G401.6 (cell line): ENCODE results near the gene CD72.
A peak's percentile ranks its signal among the peaks of the same experiment; 100 is the strongest.
"Not testable (repeated sequence)": the region's sequence is repeated elsewhere in the genome, so short reads cannot be mapped to it uniquely, and the experiment has no call there.

Source experiments
- FAIRE-seq: peaks from 2 replicates; lab custom pipeline; 2012; peaks lifted over from hg19 to GRCh38; lab: Jason Lieb, UNC

CD72 gene

DNA sequence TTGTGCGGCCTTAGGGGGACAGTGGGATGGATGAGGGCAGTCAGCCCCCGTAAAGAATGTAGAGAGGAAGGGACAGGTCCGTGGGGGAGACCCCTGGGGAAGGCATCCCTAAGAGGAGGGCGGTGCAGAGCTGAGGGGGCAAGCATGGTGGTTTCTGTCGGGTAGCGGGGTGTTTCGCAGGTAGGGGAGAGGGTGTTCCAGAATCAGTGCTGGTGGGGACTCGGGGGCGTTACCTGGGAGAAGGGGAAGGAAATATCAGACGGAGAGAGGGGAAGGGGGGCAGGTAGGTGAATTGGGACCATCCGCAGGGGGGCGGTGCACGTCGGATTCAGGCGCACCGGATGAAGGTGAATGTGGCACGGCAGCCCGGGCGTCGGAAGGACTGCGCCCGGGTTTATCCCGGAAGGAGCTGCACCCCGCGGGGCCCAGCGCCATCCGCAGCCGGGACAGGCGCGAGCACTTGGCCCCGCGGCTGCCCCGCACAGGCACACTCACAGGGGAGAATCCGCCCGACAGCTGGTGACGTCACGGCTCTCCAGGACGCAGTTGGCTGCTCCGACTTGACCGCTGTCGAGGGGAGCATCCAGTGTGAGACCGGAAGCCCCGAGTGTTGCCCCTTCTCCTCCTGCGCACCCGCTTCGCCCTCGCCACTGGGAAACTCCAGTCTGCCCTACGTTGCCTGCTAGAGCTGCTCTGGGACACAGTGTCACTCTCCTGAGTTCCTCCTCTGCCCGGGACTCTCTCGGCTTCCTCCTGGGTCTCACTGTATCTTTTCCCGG lies 1.3 kb downstream of the CD72 start:
- FAIRE-seq, result no peak

DNA sequence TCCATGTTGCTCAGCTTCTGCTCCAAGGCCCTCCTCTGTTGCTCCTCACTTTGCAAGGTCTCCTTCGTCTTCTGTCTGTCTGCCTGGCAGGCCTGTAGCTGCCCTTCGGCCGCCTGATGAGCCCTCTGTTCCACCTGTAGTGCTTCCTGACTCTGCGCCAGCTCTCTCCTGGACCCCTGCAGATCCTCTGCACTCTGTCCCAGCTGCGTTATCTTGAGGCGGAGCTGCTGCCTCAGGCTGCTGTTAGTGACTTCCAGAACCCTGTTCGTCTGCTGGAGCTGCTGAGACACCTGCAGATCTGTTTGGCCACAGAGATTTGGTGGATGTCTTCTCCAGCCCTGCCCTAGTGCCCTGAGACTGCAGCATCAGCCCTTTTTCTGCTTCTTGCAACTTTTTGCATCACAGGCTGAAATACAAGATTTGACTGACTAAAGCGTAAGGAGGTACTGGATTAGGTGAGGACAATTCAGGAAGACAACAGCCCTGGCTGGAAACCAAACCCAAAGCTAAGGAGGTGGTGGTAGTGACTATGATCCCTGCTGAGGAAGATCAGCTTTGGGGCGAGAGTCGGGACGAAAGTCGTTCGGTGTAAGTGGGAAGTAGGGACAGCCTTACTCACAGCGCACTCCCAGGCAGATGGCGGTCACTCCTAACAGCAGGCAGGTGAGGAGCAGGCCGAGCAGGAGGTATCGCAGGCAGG lies 2.1 kb downstream of the CD72 start:
- FAIRE-seq, result no peak

- no peak for FAIRE-seq
These were observed 5.4 kb downstream of the CD72 start for GRCh38 chr9:35612843-35613242.

GRCh38 chr9:35612066-35612465 lies 6.1 kb downstream of the CD72 start:
- not testable (repeated sequence) for FAIRE-seq

DNA sequence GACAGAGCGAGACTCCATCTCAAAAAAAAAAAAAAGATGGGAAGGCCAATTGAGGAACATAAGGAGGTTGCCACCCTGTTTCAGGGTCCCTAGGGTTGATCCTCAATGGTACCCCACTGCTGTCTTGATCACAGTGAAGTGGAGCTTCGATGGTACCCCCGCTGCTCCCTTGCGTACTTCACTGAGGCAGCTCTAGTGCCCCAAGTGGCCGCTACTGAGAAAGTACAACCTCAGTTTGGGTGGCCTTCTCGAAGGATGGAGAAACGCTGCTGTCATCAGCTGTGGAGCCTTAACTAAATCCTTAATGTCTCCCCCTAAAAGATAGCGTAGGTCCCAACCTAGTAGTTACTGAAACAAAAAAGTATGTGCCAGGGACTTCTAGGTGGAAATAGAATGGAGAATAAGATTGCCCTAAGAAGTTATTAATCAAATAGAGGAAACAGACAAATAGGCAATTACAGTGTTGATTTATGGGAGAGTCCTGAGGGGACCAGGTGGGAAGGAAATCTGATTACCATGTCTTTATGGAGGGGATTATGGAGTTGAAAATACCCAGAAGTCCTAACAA lies 6.9 kb downstream of the CD72 start:
- FAIRE-seq, result no peak

DNA sequence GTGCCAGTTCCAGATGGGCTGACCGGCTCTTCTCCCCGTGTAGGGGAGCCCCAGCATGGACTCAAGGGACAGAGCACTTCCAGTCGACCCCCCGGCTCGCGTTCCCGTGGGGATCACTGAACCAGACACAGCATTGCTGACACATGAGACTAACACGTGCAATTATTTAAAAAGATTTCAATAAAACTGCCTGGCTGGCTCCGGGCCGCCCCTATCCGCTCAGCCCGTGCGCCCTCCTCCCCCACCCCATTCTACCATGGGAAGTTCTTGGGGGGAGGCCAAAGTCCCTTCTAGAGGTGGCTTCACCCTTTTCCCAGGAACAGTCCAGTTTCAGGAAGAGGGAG lies 8.4 kb downstream of the CD72 start:
- FAIRE-seq, result no peak

DNA sequence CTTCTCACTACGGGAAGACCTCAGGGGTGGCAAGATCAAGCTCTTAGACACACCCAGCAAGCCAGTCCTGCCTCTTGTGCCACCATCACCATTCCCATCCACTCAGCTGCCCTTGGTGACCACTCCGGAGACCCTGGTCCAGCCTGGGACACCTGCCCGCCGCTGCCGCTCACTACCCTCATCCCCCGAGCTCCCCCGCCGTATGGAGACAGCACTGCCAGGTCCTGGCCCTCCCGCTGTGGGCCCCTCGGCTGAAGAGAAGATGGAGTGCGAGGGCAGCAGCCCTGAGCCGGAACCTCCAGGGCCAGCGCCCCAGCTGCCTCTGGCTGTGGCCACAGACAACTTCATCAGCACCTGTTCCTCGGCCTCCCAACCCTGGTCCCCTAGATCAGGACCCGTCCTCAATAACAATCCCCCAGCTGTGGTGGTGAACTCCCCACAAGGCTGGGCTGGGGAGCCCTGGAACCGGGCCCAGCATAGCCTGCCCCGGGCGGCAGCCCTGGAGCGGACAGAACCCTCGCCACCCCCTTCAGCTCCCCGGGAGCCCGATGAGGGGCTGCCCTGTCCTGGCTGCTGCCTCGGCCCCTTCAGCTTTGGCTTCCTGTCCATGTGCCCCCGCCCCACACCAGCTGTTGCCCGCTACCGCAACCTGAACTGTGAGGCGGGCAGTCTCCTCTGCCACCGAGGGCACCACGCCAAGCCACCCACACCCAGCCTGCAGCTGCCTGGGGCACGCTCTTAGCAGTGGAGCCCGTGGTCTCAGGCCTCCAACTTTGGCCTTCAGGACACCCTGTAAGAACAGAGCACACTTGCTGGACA lies 9.0 kb downstream of the CD72 start:
- no peak for FAIRE-seq

DNA sequence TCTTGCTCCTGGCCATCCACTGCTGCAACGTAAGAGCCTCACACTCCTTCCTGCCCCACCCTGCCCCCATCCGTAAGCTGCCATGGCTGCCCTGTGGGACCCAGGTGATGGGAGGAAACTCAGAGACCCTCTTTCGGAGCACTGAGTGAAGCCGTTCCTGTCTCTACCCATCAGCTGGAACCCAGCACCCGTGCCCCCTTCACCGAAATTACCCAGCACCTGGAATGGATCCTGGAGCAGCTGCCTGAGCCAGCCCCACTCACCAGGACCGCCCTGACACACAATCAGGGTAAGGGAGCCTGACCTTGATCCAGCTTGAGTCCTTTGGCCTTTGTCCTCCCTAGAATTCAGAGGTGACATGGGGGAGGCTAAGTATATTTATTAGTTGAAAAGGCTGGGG lies 10.0 kb downstream of the CD72 start:
- no peak for FAIRE-seq

- FAIRE-seq, result no peak
These were observed 11.5 kb downstream of the CD72 start for GRCh38 chr9:35606726-35607125.

- no peak for FAIRE-seq
These were observed 12.1 kb downstream of the CD72 start for GRCh38 chr9:35606138-35606504.

GRCh38 chr9:35605351-35606137 lies 12.7 kb downstream of the CD72 start:
- FAIRE-seq, result no peak

DNA sequence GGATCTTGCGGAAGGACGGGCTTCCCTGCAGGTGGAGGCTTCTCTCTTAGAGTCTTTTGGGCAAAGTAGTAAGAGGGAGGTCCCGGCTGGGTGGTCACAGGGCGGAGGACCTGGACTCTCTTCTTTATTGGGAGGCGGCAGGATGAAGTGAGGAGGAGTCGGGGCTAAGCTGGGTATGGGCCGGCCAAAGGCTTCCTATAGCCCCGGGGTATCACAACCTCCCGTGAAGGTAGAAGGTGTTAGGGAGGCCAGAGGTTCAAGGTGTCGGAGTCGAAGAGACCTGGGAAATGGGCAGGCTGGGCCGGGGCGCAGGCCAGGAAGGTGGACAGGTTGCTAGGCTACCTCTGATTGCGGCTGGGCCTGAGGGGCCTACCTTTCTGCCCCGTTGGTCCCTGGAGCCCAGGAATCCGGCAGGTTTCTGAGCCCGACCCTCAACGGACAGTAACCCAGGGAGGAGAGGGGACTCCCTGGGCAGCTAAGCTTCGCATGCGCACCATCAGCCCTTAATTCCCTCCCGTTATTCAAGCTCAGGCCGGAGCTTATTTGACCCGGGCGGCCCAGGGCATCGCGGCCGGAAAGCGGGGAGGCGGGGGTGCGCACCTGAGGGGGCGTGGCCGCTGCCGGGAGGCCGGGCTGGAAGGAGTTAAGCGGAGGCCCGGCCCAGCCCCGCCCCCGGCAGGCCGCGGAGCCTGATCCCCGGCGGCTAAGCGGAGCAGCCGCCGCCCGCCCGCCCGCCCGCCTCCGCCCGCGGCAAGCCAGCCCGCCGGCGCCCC lies 13.4 kb downstream of the CD72 start, which contains the start of gene TESK1:
TSS of gene TESK1 (plus strand) at position 685 of the 773 bp plus-strand sequence. CDS start 358 bp downstream, outside the sequence.
- no peak for FAIRE-seq

DNA sequence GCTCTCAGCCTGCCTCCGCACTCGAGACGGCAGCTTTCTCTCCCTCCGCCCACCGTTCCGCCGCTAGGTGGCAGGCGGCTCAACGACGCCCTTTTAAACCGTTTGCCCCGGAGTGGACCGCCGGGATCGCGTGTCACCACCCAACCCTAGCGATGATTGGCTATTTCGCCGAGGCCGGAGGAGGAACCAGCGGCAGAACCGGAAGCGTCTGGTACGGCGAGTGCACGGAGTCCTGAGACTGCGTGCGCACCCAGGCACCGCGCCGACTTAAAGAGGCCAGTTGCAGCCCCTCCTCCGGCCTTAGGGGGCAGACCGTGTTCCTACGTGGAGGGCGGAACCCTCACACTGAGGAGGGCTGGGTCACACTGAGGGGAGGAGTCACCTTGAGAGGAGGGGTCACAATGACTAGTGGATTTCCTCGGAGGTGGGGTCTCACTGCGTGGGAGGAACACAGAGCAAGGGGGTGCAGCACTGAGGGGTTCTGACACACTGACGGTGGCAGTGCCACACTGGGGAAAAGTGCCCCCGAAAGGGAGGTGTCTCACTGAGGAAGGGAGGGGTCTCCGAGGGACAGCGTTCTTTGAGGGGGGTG lies 14.1 kb downstream of the CD72 start:
- peak; percentile 99 for FAIRE-seq

DNA sequence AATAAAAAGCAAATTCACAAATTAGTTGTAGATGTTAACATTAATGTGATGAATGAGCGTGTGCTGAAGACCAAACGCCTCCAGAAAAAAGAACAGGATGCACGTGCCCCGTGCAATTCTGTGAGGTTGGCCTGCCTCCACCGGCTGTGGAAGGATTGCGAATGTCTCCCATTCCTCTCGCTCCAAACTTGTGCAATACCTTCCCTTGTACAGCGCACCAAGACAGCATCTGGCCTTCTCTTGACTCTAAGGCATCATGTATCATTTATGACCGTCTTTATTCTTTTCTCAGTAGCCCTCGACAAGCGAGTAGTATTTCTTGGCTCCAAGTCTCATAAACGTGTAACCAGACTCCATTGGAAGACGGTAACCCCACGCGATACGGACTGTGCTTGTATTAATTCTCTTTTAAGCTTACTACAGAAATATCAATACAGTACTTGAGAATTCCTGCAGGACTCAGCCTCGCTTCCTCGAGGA lies 14.7 kb downstream of the CD72 start:
- no peak for FAIRE-seq

GRCh38 chr9:35599763-35600604 lies 18.2 kb downstream of the CD72 start:
- no peak for FAIRE-seq

GRCh38 chr9:35598866-35599590 lies 19.2 kb downstream of the CD72 start:
- FAIRE-seq, result no peak

DNA sequence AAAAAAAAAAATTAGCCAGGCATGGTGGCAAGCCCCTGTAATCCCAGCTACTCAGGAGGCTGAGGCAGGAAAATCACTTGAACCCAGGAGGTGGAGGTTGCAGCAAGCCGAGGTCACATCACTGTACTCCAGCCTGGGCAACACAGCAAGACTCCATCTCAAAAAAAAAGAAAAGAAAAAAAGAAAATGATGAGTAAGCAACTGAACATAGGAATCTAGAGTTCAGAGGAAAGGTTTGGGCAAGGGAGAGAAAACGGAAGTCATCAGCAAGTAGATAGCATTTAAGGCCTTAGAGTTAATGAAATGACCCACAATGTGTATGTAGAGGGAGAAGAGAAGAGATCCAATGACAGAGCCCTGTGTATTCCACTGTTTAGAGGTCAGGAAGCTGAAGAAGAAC lies 21.3 kb downstream of the CD72 start:
- not testable (repeated sequence) for FAIRE-seq

GRCh38 chr9:35594471-35594870 lies 23.7 kb downstream of the CD72 start:
- no peak for FAIRE-seq

GRCh38 chr9:35593581-35593980 lies 24.6 kb downstream of the CD72 start:
- no peak for FAIRE-seq
